ENCODE data around the gene ALAS1. TPM values are rescaled to one million over a fixed set of nuclear protein-coding genes. Genes with fewer than 3 reads are reported as not detected.

ALAS1 gene
- total RNA-seq, 2 experiments from 2014 or later, result 34.4 to 43.6 TPM

DNA sequence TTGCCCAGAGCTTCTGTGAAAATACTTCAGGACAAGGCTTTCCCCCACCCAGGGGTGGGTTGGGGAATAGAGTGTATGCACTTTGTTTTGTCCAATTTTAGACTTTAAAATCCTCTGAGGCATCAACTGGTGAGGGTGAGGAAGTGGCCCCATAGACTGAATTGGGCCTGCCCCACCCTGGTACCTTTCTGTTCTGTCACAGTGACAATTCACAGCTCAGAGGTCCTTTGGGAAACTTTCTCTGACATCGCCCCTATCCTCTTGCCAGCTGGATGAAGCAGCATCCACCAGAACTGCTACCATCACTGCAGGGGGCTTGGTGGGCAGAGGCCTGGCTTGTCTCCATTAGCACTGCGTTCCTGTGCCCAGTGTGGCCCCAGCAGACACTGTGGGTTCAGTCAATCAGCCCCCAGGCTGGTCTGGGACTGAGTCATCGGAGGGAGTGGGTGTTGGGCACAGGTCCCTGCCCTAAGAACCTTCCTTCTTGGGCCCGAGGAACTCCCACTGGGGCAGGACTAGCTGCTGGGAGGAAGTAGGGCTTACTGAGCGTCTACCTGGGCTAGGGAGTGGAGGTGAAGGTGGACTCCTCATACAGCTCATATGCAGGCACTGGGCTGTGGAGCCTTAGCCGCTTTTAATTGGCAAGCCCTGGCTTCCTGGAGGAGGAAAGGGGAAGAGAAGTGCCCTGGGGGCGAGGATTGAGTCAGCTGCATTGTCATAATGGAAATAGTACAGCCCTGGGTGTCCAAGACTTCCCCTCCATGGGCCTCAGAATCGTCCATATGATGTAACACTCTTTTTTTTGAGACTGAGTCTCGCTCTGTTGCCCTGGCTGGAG is 46.0 kb downstream of the ALAS1 start:
- H3K9me3 ChIP-seq (ENCODE audit: low read length), result no peaks in the 10 kb centered on the region
- no peak overlapping the region for H3K4me3 ChIP-seq (ENCODE audit: low read depth, low read length, poor library complexity, severe bottlenecking)
- no peak overlapping the region for H2AFZ ChIP-seq (ENCODE audit: low read length)
- H3K79me2 ChIP-seq (ENCODE audit: insufficient read depth, low read depth, low read length), result no peaks in the 10 kb centered on the region
- DNase-seq (ENCODE audit: low spot score), result no peak
- no peaks in the 10 kb centered on the region for H4K20me1 ChIP-seq (ENCODE audit: insufficient read depth, low read length)
- no peak overlapping the region for H3K4me2 ChIP-seq (ENCODE audit: low read length)
- intact Hi-C loops (cut with micrococcal nuclease; ENCODE audit: unreplicated experiment), result no loop called here
- no peak overlapping the region for H3K27ac ChIP-seq (ENCODE audit: low read depth, low read length, poor library complexity, severe bottlenecking)
- peaks cover 9% of the 10 kb centered on the region for H3K36me3 ChIP-seq (ENCODE audit: insufficient read depth, low read length)
- ChIA-PET CTCF (ENCODE audit: unreplicated experiment) (no interaction called here), POLR2A (interaction anchor here (0.6 to 0.8 kb wide), 2 partner anchors 9 to 33 kb away, joined by 6 to 10 read pairs; no protein-coding TSS in a partner anchor)
- H3K9me2 ChIP-seq (ENCODE audit: insufficient read depth, low read length), result no peaks in the 10 kb centered on the region
- TF ChIP-seq, protein P1, sequence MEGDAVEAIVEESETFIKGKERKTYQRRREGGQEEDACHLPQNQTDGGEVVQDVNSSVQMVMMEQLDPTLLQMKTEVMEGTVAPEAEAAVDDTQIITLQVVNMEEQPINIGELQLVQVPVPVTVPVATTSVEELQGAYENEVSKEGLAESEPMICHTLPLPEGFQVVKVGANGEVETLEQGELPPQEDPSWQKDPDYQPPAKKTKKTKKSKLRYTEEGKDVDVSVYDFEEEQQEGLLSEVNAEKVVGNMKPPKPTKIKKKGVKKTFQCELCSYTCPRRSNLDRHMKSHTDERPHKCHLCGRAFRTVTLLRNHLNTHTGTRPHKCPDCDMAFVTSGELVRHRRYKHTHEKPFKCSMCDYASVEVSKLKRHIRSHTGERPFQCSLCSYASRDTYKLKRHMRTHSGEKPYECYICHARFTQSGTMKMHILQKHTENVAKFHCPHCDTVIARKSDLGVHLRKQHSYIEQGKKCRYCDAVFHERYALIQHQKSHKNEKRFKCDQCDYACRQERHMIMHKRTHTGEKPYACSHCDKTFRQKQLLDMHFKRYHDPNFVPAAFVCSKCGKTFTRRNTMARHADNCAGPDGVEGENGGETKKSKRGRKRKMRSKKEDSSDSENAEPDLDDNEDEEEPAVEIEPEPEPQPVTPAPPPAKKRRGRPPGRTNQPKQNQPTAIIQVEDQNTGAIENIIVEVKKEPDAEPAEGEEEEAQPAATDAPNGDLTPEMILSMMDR (conservative IDR thresholded peaks at IDR 0.05; ENCODE audit: low read length), result no peak
- TF ChIP-seq EZH2phosphoT487 (IDR thresholded peaks at IDR 0.05; ENCODE audit: borderline replicate concordance, low read depth, low read length), result no peak
- peaks cover 16% of the 10 kb centered on the region for H3K4me1 ChIP-seq (ENCODE audit: insufficient read depth, low read length, poor library complexity, severe bottlenecking)
- no TSS peak for BruUV-seq (replicated peaks)

DNA sequence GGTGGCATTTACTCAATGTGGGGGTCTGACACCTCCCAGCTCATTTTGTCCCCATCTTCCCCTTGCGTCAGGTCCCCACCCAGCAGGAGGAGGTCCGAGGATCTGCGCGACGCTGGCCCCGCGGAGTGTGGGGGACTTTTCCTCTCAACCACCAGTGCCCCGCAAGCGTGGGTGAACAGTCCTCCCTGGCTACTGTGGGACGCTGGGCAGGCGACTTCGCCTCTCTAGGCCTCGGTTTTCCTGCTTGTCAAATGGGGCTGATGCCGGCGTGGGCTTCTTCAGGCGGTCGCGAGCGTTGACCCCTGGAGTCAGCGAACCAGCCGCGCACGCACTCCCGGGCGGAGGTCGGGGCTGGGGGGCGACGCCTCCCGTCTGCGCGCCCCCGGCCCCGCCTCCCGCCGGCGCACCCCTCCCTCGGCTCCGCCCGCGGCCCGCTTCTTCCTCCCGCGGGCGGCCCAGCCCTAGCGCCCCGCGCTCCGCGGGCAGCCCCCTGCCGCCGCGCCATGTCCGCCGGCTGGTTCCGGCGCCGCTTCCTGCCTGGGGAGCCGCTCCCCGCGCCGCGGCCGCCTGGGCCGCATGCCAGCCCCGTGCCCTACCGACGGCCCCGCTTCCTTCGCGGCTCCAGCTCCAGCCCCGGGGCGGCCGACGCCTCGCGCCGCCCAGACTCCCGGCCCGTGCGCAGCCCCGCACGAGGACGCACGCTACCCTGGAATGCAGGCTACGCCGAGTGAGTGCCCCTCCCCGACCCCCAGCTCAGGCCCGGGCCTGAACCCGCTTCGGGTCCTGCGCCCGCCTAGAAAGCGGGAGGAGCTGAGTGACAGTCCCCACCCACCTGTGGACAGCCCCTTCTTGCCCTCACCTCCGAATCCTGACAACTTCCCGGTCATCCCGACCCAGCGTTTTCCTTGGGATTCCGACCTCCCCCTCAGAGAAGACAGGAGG is 47.6 kb downstream of the ALAS1 start, which contains the start of gene PPM1M:
Gene PPM1M (plus strand): TSS at position 438 of the 942 bp plus-strand sequence. CDS start 66 bp downstream, at position 504.
- Histone ChIP-seq H3K9me3 (ENCODE audit: low read length) (no peaks in the 10 kb centered on the region), H2AFZ (ENCODE audit: low read length) (no peak within 1 kb of the TSS), H4K20me1 (ENCODE audit: insufficient read depth, low read length) (no peaks in the 10 kb centered on the region), H3K36me3 (ENCODE audit: insufficient read depth, low read length) (peaks cover 25% of the 10 kb centered on the region), H3K27ac (ENCODE audit: low read depth, low read length, poor library complexity, severe bottlenecking) (no peak within 1 kb of the TSS), H3K4me1 (ENCODE audit: insufficient read depth, low read length, poor library complexity, severe bottlenecking) (peaks cover 6% of the 10 kb centered on the region), H3K9me2 (ENCODE audit: insufficient read depth, low read length) (no peaks in the 10 kb centered on the region), H3K4me3 (ENCODE audit: low read depth, low read length, poor library complexity, severe bottlenecking) (no peak within 1 kb of the TSS), H3K79me2 (ENCODE audit: insufficient read depth, low read depth, low read length) (no peaks in the 10 kb centered on the region), H3K4me2 (ENCODE audit: low read length) (peak within 1 kb of the TSS; percentile 37; the same call in 1 of the 2 replicates)
- ChIA-PET POLR2A (interaction anchor here (0.6 kb wide), 1 partner anchor 252 kb away, joined by 3 read pairs; no protein-coding TSS in a partner anchor), CTCF (ENCODE audit: unreplicated experiment) (no interaction called here)
- no peak for TF ChIP-seq EZH2phosphoT487 (IDR thresholded peaks at IDR 0.05; ENCODE audit: borderline replicate concordance, low read depth, low read length)
- TF ChIP-seq, protein P1 (conservative IDR thresholded peaks at IDR 0.05; ENCODE audit: low read length), result no peak
- intact Hi-C loops (cut with micrococcal nuclease; ENCODE audit: unreplicated experiment), result no loop called here
- no TSS peak for BruUV-seq (replicated peaks)
- DNase-seq (ENCODE audit: low spot score), result no peak

Measured in OCI-LY7 (cell line).